Esophagus mucosa (tissue), 1 donor: ENCODE results near the gene OLFML1. TPM values are rescaled to one million over a fixed set of nuclear protein-coding genes. Genes with fewer than 3 reads are reported as not detected.
A peak's percentile ranks its signal among the peaks of the same experiment; 100 is the strongest.

Source experiments
- ATAC-seq: fragments of 200-7000 bp; cut with Tn5 transposase; one replicate; pipeline ENCODE4 v1.9.1; 2020
- total RNA-seq: library from RNA; stranded (reverse); gene quantifications from one replicate; pipeline ENCODE4 v1.2.4, GENCODE V29; 2023
- donor health status: DM: yes; HTN: yes; CAD: no.

Gene OLFML1
- 0.92 TPM for total RNA-seq

- ATAC-seq, result no peak
Observed at GRCh38 chr11:7485186-7486097, at the start of gene OLFML1. Gene OLFML1, plus strand, starts transcription at chr11:7485506. Its CDS starts 370 bp downstream, at chr11:7485876.

GRCh38 chr11:7436146-7436545 lies 49.2 kb upstream of the OLFML1 start:
- no peak for ATAC-seq

DNA sequence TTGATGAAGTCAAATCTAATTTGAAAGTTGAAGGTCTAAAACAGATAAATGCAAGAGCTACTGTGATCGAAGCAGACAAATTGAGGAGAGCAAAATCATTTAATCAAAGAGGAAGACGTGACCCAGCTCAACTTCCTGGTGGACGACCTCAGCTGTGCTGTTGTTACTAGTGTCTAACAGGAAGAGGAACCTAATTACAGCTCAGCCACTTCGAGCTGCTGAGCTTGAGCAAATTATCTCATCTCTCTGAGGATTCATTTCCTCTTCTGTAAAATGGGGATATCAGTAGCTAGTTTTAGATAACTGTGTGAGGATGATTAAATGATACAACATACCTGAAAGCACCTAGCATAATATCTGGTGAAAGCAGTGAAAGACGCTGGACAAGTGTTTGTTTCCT lies 48.6 kb upstream of the OLFML1 start:
- ATAC-seq, result peak; percentile 37

GRCh38 chr11:7437696-7438095 lies 47.6 kb upstream of the OLFML1 start:
- no peak for ATAC-seq

- ATAC-seq, result peak; percentile 57
Observed at GRCh38 chr11:7439746-7440320, 45.5 kb upstream of the OLFML1 start.

- peak; percentile 79 for ATAC-seq
Observed at GRCh38 chr11:7442588-7443215, 42.6 kb upstream of the OLFML1 start.

DNA sequence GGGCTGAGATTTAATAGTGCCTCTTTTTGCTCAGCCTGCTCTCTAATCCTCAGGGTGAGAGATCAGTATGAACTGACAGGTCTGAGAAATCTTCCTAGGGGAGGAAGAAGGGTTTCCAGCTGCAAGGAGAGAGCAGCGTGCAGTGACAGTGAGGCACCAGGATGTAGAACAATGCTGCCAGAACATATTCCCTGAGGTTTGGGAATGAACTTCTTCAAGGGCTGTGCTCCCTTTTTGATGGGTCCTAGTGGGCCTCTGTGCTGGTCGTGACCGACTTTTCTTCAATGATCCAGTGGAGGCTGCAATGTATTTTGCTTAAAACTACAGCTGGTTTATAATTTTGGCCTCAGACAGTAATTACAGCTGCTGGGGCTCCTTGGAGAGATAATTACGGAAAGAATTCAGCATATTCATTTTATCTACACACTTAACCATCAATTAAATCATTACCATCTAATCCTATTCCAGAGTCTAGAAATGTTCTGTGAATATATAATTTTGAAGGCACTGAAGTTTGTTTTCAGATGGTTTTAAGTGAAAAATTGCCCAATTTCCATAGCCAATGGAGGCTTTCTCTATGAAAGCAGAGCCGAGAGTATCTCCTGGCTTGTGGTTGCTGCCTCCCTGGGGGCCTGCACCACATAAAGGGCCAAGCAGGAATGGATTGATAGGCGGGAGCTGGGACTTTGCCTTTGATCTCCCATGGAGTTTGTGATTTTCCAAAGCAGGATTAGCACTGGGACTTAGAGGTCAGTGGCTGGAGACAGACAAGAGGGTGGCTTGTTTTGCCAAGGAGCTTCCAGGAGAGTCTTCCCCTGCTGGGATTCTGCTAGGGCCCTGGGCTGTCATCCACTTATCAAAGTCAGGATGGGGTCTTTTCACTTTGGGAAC lies 41.0 kb upstream of the OLFML1 start:
- ATAC-seq, result no peak

GRCh38 chr11:7445564-7445963 lies 39.7 kb upstream of the OLFML1 start:
- no peak for ATAC-seq

- ATAC-seq, result no peak
Observed at GRCh38 chr11:7448201-7448600, 37.1 kb upstream of the OLFML1 start.

DNA sequence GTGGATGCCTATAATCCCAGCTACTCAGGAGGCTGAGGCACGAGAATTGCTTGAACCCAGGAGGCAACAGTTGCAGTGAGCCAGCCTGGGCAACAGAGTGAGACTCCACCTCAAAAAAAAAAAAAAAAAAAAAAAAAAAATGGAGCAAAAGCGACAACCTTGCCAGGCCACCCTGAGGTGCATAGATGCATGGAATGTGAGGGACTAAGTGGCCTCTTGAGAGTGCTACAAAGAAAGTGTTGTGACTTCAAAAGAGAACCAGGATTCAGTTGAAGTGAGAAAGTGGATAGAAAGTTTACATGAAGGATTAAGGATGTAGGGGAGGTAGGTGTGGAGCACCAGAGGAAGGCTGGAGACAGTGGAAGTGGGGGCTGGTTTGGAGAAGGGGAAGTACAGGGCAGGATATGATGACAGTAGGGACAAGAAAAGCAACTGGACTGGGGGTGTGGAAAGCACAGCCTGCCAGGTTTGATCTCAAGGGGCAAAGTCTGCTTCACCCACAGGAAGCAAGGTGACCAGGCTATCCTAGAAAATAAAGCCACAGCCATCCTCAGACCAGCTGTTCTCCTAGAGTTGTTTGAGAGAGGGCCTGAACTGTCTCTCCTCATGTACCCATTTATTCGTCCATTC lies 36.0 kb upstream of the OLFML1 start:
- no peak for ATAC-seq

DNA sequence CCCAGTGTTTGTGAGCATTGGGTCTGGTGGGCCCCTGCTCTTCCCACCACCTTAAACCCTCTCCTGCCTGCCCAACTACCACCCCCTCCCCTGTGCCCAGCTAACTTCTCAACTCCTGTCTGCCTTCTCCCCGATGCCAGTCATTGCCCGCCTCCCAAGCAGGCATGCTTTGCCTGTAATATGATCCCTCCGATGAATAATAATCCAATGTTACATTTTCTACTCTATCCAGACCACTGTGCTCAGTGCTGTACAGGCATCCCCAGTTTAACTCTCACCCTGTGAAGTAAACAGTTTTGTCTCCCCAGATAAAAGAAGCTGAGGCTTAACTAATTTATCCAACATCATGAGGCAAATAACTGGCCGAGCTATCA lies 35.5 kb upstream of the OLFML1 start:
- no peak for ATAC-seq

DNA sequence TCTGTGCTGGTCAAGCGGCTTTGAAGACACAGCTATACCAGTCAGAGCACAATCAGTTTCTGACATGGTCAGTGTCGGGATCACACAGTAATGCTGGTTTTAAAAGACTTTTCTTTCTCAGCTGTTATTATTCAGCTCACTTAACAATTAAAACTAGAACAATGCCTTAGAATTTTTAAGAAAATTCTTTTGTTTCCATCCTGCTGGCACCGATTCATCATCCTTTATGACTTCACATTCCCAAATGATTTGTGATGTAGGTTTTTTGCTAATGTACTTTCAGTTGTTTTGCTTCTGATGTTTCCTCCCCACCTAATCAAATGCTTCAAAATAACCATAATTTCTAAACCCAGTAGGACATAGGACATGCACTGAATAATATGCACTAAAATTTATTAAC lies 34.5 kb upstream of the OLFML1 start:
- no peak for ATAC-seq

DNA sequence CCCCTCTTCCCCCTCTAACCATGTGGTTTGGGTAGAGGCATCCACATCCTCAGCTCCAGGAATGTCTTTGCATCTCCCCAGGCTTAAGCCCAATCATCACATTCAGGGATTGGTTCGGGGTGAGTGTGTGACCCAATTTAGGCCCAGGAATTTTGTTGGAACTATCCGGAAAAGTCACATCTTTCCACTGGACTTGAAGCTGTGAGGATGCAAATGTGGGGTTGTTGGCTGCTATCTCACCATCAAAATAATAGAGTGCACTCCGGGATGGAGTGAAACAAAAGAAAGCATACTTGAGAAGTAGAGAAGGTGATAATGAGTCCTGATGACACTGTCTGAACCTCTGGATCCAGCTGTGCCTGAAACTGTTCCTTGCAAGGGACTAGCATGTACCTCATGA lies 33.8 kb upstream of the OLFML1 start:
- ATAC-seq, result no peak

- no peak for ATAC-seq
Observed at GRCh38 chr11:7451952-7452494, 33.3 kb upstream of the OLFML1 start.

GRCh38 chr11:7454854-7455253 lies 30.5 kb upstream of the OLFML1 start:
- no peak for ATAC-seq

DNA sequence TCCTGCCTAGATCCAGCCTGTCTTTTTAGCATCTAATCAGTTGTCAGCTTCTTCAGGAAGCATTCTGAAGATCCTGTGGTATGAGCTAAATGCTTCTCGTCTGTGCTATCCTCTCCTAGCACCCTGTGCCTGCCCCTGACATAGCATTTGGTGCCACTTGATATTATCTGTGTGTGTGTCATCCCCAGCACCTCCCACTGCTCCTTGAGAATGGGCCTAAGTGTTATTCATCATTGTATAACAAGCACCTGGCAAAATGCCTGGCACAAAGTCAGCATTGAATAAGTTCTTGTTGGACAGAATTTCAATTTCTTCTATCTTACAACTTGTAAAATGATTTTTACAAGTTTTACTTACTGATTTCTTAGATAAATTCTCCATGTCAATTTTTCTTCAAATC lies 28.1 kb upstream of the OLFML1 start:
- ATAC-seq, result no peak

- no peak for ATAC-seq
Observed at GRCh38 chr11:7462706-7463105, 22.6 kb upstream of the OLFML1 start.

GRCh38 chr11:7467652-7468051 lies 17.7 kb upstream of the OLFML1 start:
- no peak for ATAC-seq

DNA sequence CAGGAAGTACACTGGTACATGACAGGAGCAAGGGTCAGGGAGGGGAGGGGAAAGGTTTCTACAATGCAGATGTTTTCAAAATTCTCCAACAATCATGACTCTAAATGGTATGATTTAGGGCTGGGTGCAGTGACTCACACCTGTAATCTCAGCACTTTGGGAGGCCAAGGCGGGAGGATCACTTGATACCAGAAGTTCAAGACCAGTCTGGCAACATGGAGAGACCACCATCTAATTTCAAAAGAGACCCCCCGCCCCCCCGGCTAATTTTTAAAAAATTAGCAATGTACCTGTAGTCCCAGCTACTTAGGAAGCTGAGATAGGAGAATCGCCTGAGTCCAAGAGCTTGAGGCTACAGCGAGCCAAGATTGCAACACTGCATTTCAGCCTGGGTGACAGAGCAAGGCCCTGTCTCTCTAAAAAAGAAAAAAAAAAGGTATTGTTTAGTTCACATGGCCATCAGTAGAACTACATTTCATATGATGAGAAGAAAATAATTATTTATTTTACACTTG lies 15.9 kb upstream of the OLFML1 start:
- no peak for ATAC-seq

- no peak for ATAC-seq
Observed at GRCh38 chr11:7471071-7471470, 14.2 kb upstream of the OLFML1 start.

DNA sequence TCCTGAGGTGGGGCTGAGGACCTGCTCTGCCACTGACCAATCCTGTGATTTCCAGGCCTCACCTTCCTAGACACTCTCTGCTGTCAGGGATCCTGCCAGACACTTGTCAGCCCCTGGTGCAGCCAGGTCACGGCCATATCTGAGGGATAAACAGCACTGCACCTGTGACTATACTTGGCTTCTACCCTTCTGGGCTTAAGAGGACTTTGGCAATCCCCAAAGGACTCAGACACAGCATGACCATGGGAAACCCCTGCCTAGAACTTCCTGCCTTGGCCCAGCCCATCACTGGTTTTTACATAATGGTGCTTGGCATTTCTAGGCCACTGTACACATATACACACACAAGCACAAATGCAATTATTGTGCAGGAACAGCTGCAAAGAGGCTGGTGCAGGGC lies 11.6 kb upstream of the OLFML1 start:
- ATAC-seq, result peak; percentile 47

DNA sequence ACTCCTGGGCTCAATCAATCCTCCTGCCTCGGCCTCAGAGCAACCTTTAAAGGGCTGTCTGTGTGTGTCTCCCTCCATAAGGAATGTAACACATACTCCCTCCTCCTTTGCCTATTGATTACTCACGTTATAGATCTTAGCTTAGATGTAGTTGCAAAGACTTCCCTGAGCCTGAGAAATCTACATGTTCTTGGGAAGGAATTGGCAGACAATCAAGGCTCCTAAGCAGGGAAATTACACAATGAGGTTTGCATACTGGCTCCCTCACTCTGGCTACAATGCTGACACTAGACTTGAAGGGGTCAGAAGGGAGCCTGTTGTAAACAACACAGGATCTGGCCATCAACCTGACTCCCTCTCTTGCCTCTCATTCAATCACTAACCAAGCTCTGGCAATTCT lies 5.2 kb upstream of the OLFML1 start:
- no peak for ATAC-seq
